H1 (cell line): ENCODE results near the gene GPATCH11. TPM values are rescaled to one million over a fixed set of nuclear protein-coding genes. Genes with fewer than 3 reads are reported as not detected.

Source experiments
- TEAD4 ChIP-seq: IDR thresholded peaks from 2 replicates; pipeline ENCODE4 v1.6.1; 2012; ENCODE audit warnings: low read depth, low read length, inconsistent platforms, mixed read lengths
- polyA plus RNA-seq, 7 experiments: library from polyadenylated mRNA; depleted of rRNA in 3 of 7; stranded (reverse) in 5 of 7; unstranded in 2 of 7; fragments of >200 nt in 5 of 7; fragments of 200-250 nt in 2 of 7; gene quantifications; 1 replicate in 5 of 7; 2 replicates in 1 of 7; 4 replicates in 1 of 7; pipeline versions ENCODE4 v1.2.1 to v1.2.3, GENCODE V29; 2011 to 2013; ENCODE audit warnings: missing spikeins in 2 of 7, mixed read lengths in 2 of 7
- total RNA-seq: library from RNA; stranded (reverse); fragmentation: NEBNext Ultra II Directional; extraction: Animal tissue kit (Norgen Biotek cat#: 25700); gene quantifications from 2 replicates; pipeline ENCODE4 v1.2.1, GENCODE V29; 2021

The GPATCH11 gene
- total and polyA plus RNA-seq, 2 of the 8 experiments (the other 6 are each of a cell fraction or from before 2014, with no cell fraction given) = 0.60 to 3.4 TPM

- no peak for TF ChIP-seq TEAD4
Observed at GRCh38 chr2:37060446-37060845, 23.9 kb upstream of the GPATCH11 start (continued).
